T-cell (primary cell): Measurements from ENCODE around the gene CCDC148. TPM values are rescaled to one million over a fixed set of nuclear protein-coding genes. Genes with fewer than 3 reads are reported as not detected.

Experiments
- ATAC-seq, 4 experiments: fragments of 200-7000 bp in 3 of 4; fragments of 150-1000 bp in 1 of 4; cut with Tn5 transposase; replicated peaks in 1 of 4; 1 replicate in 3 of 4; 2 replicates in 1 of 4; pipeline ENCODE4 v1.10.0; 2021; ENCODE audit warnings: moderate library complexity in 3 of 4, mild to moderate bottlenecking in 2 of 4, moderate number of reproducible peaks in 1 of 4
- CTCF ChIA-PET, 2 donors: fragments of 300-600 bp; sonication (Branson Sonifier 250); formaldehyde crosslinking; loops; one replicate each; lab custom pipeline; 2022; ENCODE audit warnings: antibody characterized with exemption in 2 of 2; lab: Charles Lee
- POLR2A ChIA-PET, 2 donors: fragments of 300-600 bp; sonication (Branson Sonifier 250); formaldehyde crosslinking; loops; one replicate each; lab custom pipeline; 2022; ENCODE audit warnings: antibody characterized with exemption in 2 of 2; lab: Charles Lee
- DNase-seq, 35 experiments: peaks; one replicate each; pipeline versions ENCODE4 v3.0.0 to v3.0.0-alpha.2; 2013 to 2023
- H3K27ac ChIP-seq: one replicate; pipeline ENCODE4 v1.5.1; 2013; ENCODE audit warnings: low read length
- H3K27me3 ChIP-seq, 2 experiments: replicated peaks in 1 of 2; 1 replicate in 1 of 2; 2 replicates in 1 of 2; pipeline versions ENCODE4 v1.6.1 to v1.7.0; 2013; ENCODE audit warnings: low read length in 1 of 2, mixed read lengths in 1 of 2; ENCODE audit not compliant: control insufficient read depth in 2 of 2, insufficient read depth in 2 of 2; ENCODE audit errors: extremely low read depth in 1 of 2
- H3K36me3 ChIP-seq, 2 donors: 1 replicate in 1 of 2; 2 replicates in 1 of 2; pipeline versions ENCODE4 v1.6.1 to v1.7.0; 2013; ENCODE audit warnings: low read length in 1 of 2; ENCODE audit not compliant: control insufficient read depth in 2 of 2, insufficient read depth in 1 of 2; ENCODE audit errors: extremely low read depth in 1 of 2
- H3K4me1 ChIP-seq, 2 experiments: 1 replicate in 1 of 2; 2 replicates in 1 of 2; pipeline versions ENCODE4 v1.6.1 to v1.7.0; 2013; ENCODE audit warnings: low read length in 2 of 2, mixed read lengths in 1 of 2; ENCODE audit not compliant: insufficient read depth in 2 of 2, control insufficient read depth in 1 of 2; ENCODE audit errors: extremely low read depth in 1 of 2
- H3K4me3 ChIP-seq, 2 donors: 1 replicate in 1 of 2; 2 replicates in 1 of 2; pipeline versions ENCODE4 v1.5.1 to v1.7.0; 2013; ENCODE audit warnings: mild to moderate bottlenecking in 2 of 2, low read length in 1 of 2, moderate library complexity in 1 of 2; ENCODE audit not compliant: control insufficient read depth in 1 of 2; ENCODE audit errors: extremely low read depth in 1 of 2
- H3K9me3 ChIP-seq: 2 replicates; pipeline ENCODE4 v1.7.0; 2013
- H3K27ac Mint-ChIP-seq, 2 donors: one replicate each; pipeline ENCODE4 v1.8.0; 2020 to 2021; ENCODE audit warnings: mild to moderate bottlenecking in 2 of 2, mixed read lengths in 2 of 2
- H3K27me3 Mint-ChIP-seq, 2 donors: one replicate each; pipeline ENCODE4 v1.8.0; 2021 to 2022; ENCODE audit warnings: mixed read lengths in 2 of 2
- H3K36me3 Mint-ChIP-seq: one replicate; pipeline ENCODE4 v1.8.0; 2021; ENCODE audit warnings: mixed read lengths
- H3K4me1 Mint-ChIP-seq, 3 donors: one replicate each; pipeline ENCODE4 v1.8.0; 2020 to 2022; ENCODE audit warnings: mixed read lengths in 3 of 3, mild to moderate bottlenecking in 1 of 3
- H3K4me3 Mint-ChIP-seq, 3 donors: one replicate each; pipeline ENCODE4 v1.8.0; 2020 to 2022; ENCODE audit warnings: mild to moderate bottlenecking in 3 of 3, mixed read lengths in 3 of 3, moderate library complexity in 3 of 3
- H3K9me3 Mint-ChIP-seq, 3 donors: one replicate each; pipeline ENCODE4 v1.8.0; 2020 to 2022; ENCODE audit warnings: mixed read lengths in 3 of 3
- WGBS: methylation state at CpG from one replicate; pipeline ENCODE4 v1.1.5; 2013; ENCODE audit warnings: missing lambda C conversion rate; ENCODE audit not compliant: insufficient coverage; 5-methylcytosine and 5-hydroxymethylcytosine counted together
- total RNA-seq, 35 experiments: library from RNA in 6 of 35; stranded (reverse) in 6 of 35; fragments of 120-200 nt in 1 of 35; gene quantifications; one replicate each; pipeline versions ENCODE4 v1.2.1 to v1.2.4 and lab custom pipeline; 2013 to 2026

The CCDC148 gene
- total RNA-seq, 5 donors from 2014 or later (not counting 1 experiment from before 2014, with no cell fraction given): not detected

- no peaks in the 10 kb centered on the region for H3K36me3 ChIP-seq
- Mint-ChIP-seq H3K4me1 (no peaks in the 10 kb centered on the region), H3K9me3 (peaks cover 3 to 9% (median 8%) of the 10 kb centered on the region in 3 donors), H3K36me3 (no peaks in the 10 kb centered on the region), H3K27ac (no peak overlapping the region), H3K27me3 (peaks cover 14 to 22% of the 10 kb centered on the region in 2 donors), H3K4me3 (no peak overlapping the region)
- H3K4me3 ChIP-seq: no peak overlapping the region
- H3K4me1 ChIP-seq: no peaks in the 10 kb centered on the region
- ATAC-seq (no peak), DNase-seq (no peak)
- H3K27me3 ChIP-seq: peaks cover 0 to 10% of the 10 kb centered on the region in 2 experiments
- CTCF ChIA-PET: no interaction called here
- H3K9me3 ChIP-seq: no peaks in the 10 kb centered on the region
- no peak overlapping the region for H3K27ac ChIP-seq
- WGBS: no CpG with 5 or more reads among the region's 3 CpGs
- POLR2A ChIA-PET: no interaction called here
Measured at GRCh38 chr2:158143703-158144360, 312.7 kb downstream of the CCDC148 start.

GRCh38 chr2:158142568-158143332 is 313.8 kb downstream of the CCDC148 start:
- H3K36me3 ChIP-seq: no peaks in the 10 kb centered on the region
- H3K9me3 ChIP-seq: no peaks in the 10 kb centered on the region
- CTCF ChIA-PET: no interaction called here
- H3K36me3 Mint-ChIP-seq: no peaks in the 10 kb centered on the region
- POLR2A ChIA-PET: no interaction called here
- no peak overlapping the region for H3K4me3 ChIP-seq
- ATAC-seq (no peak), DNase-seq (no peak)
- WGBS: no CpG with 5 or more reads among the region's 6 CpGs
- no peak overlapping the region for H3K27ac Mint-ChIP-seq
- H3K4me3 Mint-ChIP-seq: no peak overlapping the region
- no peak overlapping the region for H3K27ac ChIP-seq
- peaks cover 14 to 23% of the 10 kb centered on the region in 2 donors for H3K27me3 Mint-ChIP-seq
- H3K4me1 Mint-ChIP-seq: no peaks in the 10 kb centered on the region
- no peaks in the 10 kb centered on the region for H3K4me1 ChIP-seq
- H3K27me3 ChIP-seq: peaks cover 0 to 10% of the 10 kb centered on the region in 2 experiments
- peaks cover 3 to 9% (median 8%) of the 10 kb centered on the region in 3 donors for H3K9me3 Mint-ChIP-seq

- H3K9me3 Mint-ChIP-seq: peaks cover 2 to 9% (median 8%) of the 10 kb centered on the region in 3 donors
- no peak overlapping the region for H3K4me3 ChIP-seq
- 73% methylated on average over 2 of the region's 3 CpGs for WGBS
- no peaks in the 10 kb centered on the region for H3K36me3 ChIP-seq
- H3K4me1 ChIP-seq: no peaks in the 10 kb centered on the region
- no peaks in the 10 kb centered on the region for H3K9me3 ChIP-seq
- no peak overlapping the region for H3K27ac Mint-ChIP-seq
- CTCF ChIA-PET: no interaction called here
- ATAC-seq: no peak
- POLR2A ChIA-PET: no interaction called here
- no peak overlapping the region for H3K27ac ChIP-seq
- no peaks in the 10 kb centered on the region for H3K36me3 Mint-ChIP-seq
- H3K4me1 Mint-ChIP-seq: no peaks in the 10 kb centered on the region
- H3K4me3 Mint-ChIP-seq: no peak overlapping the region
- peaks cover 13 to 20% of the 10 kb centered on the region in 2 donors for H3K27me3 Mint-ChIP-seq
- peaks cover 0 to 10% of the 10 kb centered on the region in 2 experiments for H3K27me3 ChIP-seq
- no peak for DNase-seq
Measured at GRCh38 chr2:158142165-158142564, 314.4 kb downstream of the CCDC148 start.

GRCh38 chr2:158140201-158140600 is 316.4 kb downstream of the CCDC148 start:
- CTCF ChIA-PET: no interaction called here
- Histone ChIP-seq H3K36me3 (no peaks in the 10 kb centered on the region), H3K9me3 (no peaks in the 10 kb centered on the region), H3K27ac (no peak overlapping the region), H3K4me3 (no peak overlapping the region), H3K27me3 (peaks cover 0 to 8% of the 10 kb centered on the region in 2 experiments), H3K4me1 (no peaks in the 10 kb centered on the region)
- no peak overlapping the region for H3K4me3 Mint-ChIP-seq
- H3K9me3 Mint-ChIP-seq: no peaks in the 10 kb centered on the region
- H3K27me3 Mint-ChIP-seq: peaks cover 3 to 18% of the 10 kb centered on the region in 2 donors
- H3K4me1 Mint-ChIP-seq: no peaks in the 10 kb centered on the region
- DNase-seq: no peak
- no peaks in the 10 kb centered on the region for H3K36me3 Mint-ChIP-seq
- WGBS: no CpG with 5 or more reads among the region's 1 CpG
- no peak for ATAC-seq
- POLR2A ChIA-PET: no interaction called here
- H3K27ac Mint-ChIP-seq: no peak overlapping the region

GRCh38 chr2:158138255-158138654 is 318.3 kb downstream of the CCDC148 start:
- no peaks in the 10 kb centered on the region for H3K36me3 ChIP-seq
- CTCF ChIA-PET: no interaction called here
- H3K4me3 ChIP-seq: no peak overlapping the region
- H3K27ac ChIP-seq: no peak overlapping the region
- Mint-ChIP-seq H3K36me3 (no peaks in the 10 kb centered on the region), H3K4me3 (no peak overlapping the region), H3K27ac (no peak overlapping the region), H3K9me3 (no peaks in the 10 kb centered on the region), H3K4me1 (no peaks in the 10 kb centered on the region), H3K27me3 (peaks cover 2 to 16% of the 10 kb centered on the region in 2 donors)
- no peaks in the 10 kb centered on the region for H3K4me1 ChIP-seq
- 25% methylated on average over 1 of the region's 5 CpGs for WGBS
- DNase-seq (no peak), ATAC-seq (no peak)
- no peaks in the 10 kb centered on the region for H3K27me3 ChIP-seq
- POLR2A ChIA-PET: no interaction called here
- no peaks in the 10 kb centered on the region for H3K9me3 ChIP-seq

GRCh38 chr2:158135096-158135495 is 321.5 kb downstream of the CCDC148 start:
- Mint-ChIP-seq H3K4me1 (peaks cover 0 to 2% (median 0%) of the 10 kb centered on the region in 3 donors), H3K27ac (no peak overlapping the region), H3K4me3 (no peak overlapping the region), H3K36me3 (no peaks in the 10 kb centered on the region), H3K27me3 (peaks cover 5 to 7% of the 10 kb centered on the region in 2 donors), H3K9me3 (no peaks in the 10 kb centered on the region)
- DNase-seq (no peak), ATAC-seq (no peak)
- CTCF ChIA-PET: no interaction called here
- Histone ChIP-seq H3K27ac (no peak overlapping the region), H3K4me1 (no peaks in the 10 kb centered on the region), H3K4me3 (no peak overlapping the region), H3K27me3 (no peaks in the 10 kb centered on the region), H3K9me3 (no peaks in the 10 kb centered on the region), H3K36me3 (no peaks in the 10 kb centered on the region)
- POLR2A ChIA-PET: no interaction called here
- no CpG with 5 or more reads among the region's 1 CpG for WGBS
